CD4-positive, CD25-positive, alpha-beta regulatory T cell (primary cell): ENCODE data around the gene MTOR. TPM values are rescaled to one million over a fixed set of nuclear protein-coding genes. Genes with fewer than 3 reads are reported as not detected.
"Not testable (repeated sequence)": the region's sequence is repeated elsewhere in the genome, so short reads cannot be mapped to it uniquely, and the experiment has no call there.

Experiments used
- ATAC-seq, 2 donors: fragments of 150-1000 bp; cut with Tn5 transposase; one replicate each; pipeline ENCODE4 v1.10.0; 2021; ENCODE audit warnings: low read depth in 2 of 2, moderate number of reproducible peaks in 2 of 2, moderate library complexity in 1 of 2
- DNase-seq, 3 donors: peaks; one replicate each; pipeline versions ENCODE4 v3.0.0 to v3.0.0-alpha.2; 2012 to 2022; ENCODE audit warnings: mixed read lengths in 1 of 3
- H3K27ac ChIP-seq: one replicate; pipeline ENCODE4 v1.7.0; 2013; ENCODE audit warnings: mild to moderate bottlenecking, low read length; ENCODE audit not compliant: insufficient read depth, poor library complexity, severe bottlenecking
- H3K27me3 ChIP-seq: one replicate; pipeline ENCODE4 v1.7.0; 2013; ENCODE audit warnings: low read length; ENCODE audit not compliant: control insufficient read depth, insufficient read depth
- H3K36me3 ChIP-seq: one replicate; pipeline ENCODE4 v1.7.0; 2013; ENCODE audit warnings: mild to moderate bottlenecking, low read length, moderate library complexity; ENCODE audit not compliant: control insufficient read depth, insufficient read depth
- H3K4me1 ChIP-seq: 2 replicates; pipeline ENCODE4 v1.7.0; 2013; ENCODE audit warnings: mild to moderate bottlenecking, low read length; ENCODE audit not compliant: insufficient read depth, control insufficient read depth, poor library complexity, severe bottlenecking
- H3K4me3 ChIP-seq: one replicate; pipeline ENCODE4 v1.7.0; 2013; ENCODE audit warnings: low read depth, mild to moderate bottlenecking, low read length, moderate library complexity
- H3K9me3 ChIP-seq, 2 experiments: 1 replicate in 1 of 2; 2 replicates in 1 of 2; pipeline ENCODE4 v1.7.0; 2013; ENCODE audit warnings: low read length in 2 of 2, mild to moderate bottlenecking in 1 of 2, moderate library complexity in 1 of 2; ENCODE audit not compliant: control insufficient read depth in 2 of 2
- H3K27ac Mint-ChIP-seq, 3 donors: one replicate each; pipeline ENCODE4 v1.8.0; 2020 to 2022; ENCODE audit warnings: mild to moderate bottlenecking in 3 of 3, mixed read lengths in 3 of 3, moderate library complexity in 2 of 3
- H3K27me3 Mint-ChIP-seq: one replicate; pipeline ENCODE4 v1.8.0; 2022; ENCODE audit warnings: mild to moderate bottlenecking, mixed read lengths
- H3K36me3 Mint-ChIP-seq: one replicate; pipeline ENCODE4 v1.8.0; 2020; ENCODE audit warnings: mixed read lengths
- H3K4me1 Mint-ChIP-seq, 4 donors: one replicate each; pipeline ENCODE4 v1.8.0; 2020 to 2022; ENCODE audit warnings: mixed read lengths in 4 of 4, mild to moderate bottlenecking in 1 of 4
- H3K4me3 Mint-ChIP-seq, 4 donors: one replicate each; pipeline ENCODE4 v1.8.0; 2020 to 2022; ENCODE audit warnings: mild to moderate bottlenecking in 4 of 4, mixed read lengths in 4 of 4, moderate library complexity in 3 of 4
- H3K9me3 Mint-ChIP-seq, 7 donors: one replicate each; pipeline ENCODE4 v1.8.0; 2020 to 2022; ENCODE audit warnings: mixed read lengths in 7 of 7, mild to moderate bottlenecking in 3 of 7, moderate library complexity in 2 of 7
- polyA plus RNA-seq, 4 donors: library from polyadenylated mRNA; unstranded; fragments of 300-500 nt; fragmentation: Illumina TruSeq; gene quantifications; one replicate each; pipeline ENCODE4 v1.2.3, GENCODE V29; 2021
- total RNA-seq: library from RNA; stranded (reverse); gene quantifications from one replicate; pipeline ENCODE4 v1.2.3, GENCODE V29; 2022

The MTOR gene
- total and polyA plus RNA-seq, 5 donors from 2014 or later, result 3.9 to 48.2 (median 4.7) TPM

GRCh38 chr1:11073398-11073797, 189.0 kb downstream of the MTOR start:
- not testable (repeated sequence) for H3K4me3 ChIP-seq, ATAC-seq, H3K4me3 Mint-ChIP-seq, H3K4me1 Mint-ChIP-seq, H3K27me3 Mint-ChIP-seq, H3K27ac Mint-ChIP-seq, H3K27me3 ChIP-seq, DNase-seq, H3K27ac ChIP-seq, H3K9me3 Mint-ChIP-seq, H3K9me3 ChIP-seq, H3K4me1 ChIP-seq
- H3K36me3 ChIP-seq, result peaks cover 88% of the 10 kb centered on the region
- peaks cover 45% of the 10 kb centered on the region for H3K36me3 Mint-ChIP-seq

DNA sequence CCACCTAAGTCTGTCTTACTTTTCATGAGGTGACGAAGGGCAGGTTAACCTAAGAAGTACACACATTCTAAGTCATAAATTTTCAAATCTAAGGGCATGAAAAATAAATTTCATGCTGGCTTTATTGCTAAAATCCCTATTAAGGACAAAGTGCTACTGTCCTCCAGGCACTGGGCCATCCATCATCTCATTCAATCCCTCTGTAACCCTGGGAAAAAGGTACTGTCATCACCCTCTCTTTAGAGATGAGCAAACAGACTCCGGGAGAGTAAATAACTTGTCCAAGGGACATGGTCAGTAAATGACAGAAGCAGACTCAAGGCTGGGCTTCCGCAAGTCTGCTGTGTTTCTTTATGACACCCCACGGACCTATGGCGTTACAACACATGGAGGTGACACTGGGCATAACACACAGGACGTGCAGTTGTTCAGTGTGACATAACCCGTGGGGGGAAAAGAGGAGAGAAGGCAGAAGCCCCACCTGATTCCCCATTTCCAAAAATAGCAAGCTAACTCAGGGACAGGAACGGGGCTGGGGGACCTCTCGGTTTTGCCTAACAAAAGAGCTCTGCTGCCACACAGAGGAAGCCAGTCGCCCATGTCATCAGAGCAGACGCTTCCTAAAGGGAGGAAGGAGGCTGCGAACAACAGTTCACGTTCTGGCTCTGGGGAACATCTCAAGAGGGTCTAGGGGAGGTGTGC, 190.0 kb downstream of the MTOR start:
- H3K27me3 ChIP-seq, result no peaks in the 10 kb centered on the region
- H3K4me1 Mint-ChIP-seq, result peaks cover 0 to 2% (median 0%) of the 10 kb centered on the region in 4 donors
- peaks cover 91% of the 10 kb centered on the region for H3K36me3 ChIP-seq
- no peak overlapping the region for H3K27ac ChIP-seq
- H3K4me3 Mint-ChIP-seq, result no peak overlapping the region
- no peaks in the 10 kb centered on the region for H3K9me3 ChIP-seq
- ATAC-seq, result no peak
- peak overlapping the region in 1 of 3 donors; percentile 60 for H3K27ac Mint-ChIP-seq
- peaks cover 41% of the 10 kb centered on the region for H3K36me3 Mint-ChIP-seq
- H3K4me1 ChIP-seq, result no peaks in the 10 kb centered on the region
- DNase-seq, result no peak
- no peaks in the 10 kb centered on the region for H3K27me3 Mint-ChIP-seq
- H3K4me3 ChIP-seq, result no peak overlapping the region
- no peaks in the 10 kb centered on the region for H3K9me3 Mint-ChIP-seq

GRCh38 chr1:11071463-11072215, 190.7 kb downstream of the MTOR start:
- Histone ChIP-seq H3K27me3 (no peaks in the 10 kb centered on the region), H3K36me3 (peaks cover 88% of the 10 kb centered on the region), H3K4me3 (no peak overlapping the region), H3K27ac (no peak overlapping the region), H3K9me3 (no peaks in the 10 kb centered on the region), H3K4me1 (no peaks in the 10 kb centered on the region)
- peaks cover 41% of the 10 kb centered on the region for H3K36me3 Mint-ChIP-seq
- peak overlapping the region in 2 of 3 donors; percentile 86 to 91 for H3K27ac Mint-ChIP-seq
- H3K9me3 Mint-ChIP-seq, result no peaks in the 10 kb centered on the region
- peak overlapping the region in 1 of 4 donors; percentile 54 for H3K4me3 Mint-ChIP-seq
- no peaks in the 10 kb centered on the region for H3K27me3 Mint-ChIP-seq
- no peak for DNase-seq
- ATAC-seq, result no peak
- H3K4me1 Mint-ChIP-seq, result peaks cover 0 to 2% (median 0%) of the 10 kb centered on the region in 4 donors

- DNase-seq, result no peak
- H3K27ac ChIP-seq, result no peak overlapping the region
- H3K27me3 Mint-ChIP-seq, result no peaks in the 10 kb centered on the region
- no peaks in the 10 kb centered on the region for H3K4me1 ChIP-seq
- no peak overlapping the region for H3K4me3 ChIP-seq
- H3K4me3 Mint-ChIP-seq, result no peak overlapping the region
- H3K27me3 ChIP-seq, result no peaks in the 10 kb centered on the region
- peaks cover 0 to 2% (median 0%) of the 10 kb centered on the region in 4 donors for H3K4me1 Mint-ChIP-seq
- no peak overlapping the region for H3K27ac Mint-ChIP-seq
- H3K9me3 Mint-ChIP-seq, result no peaks in the 10 kb centered on the region
- peaks cover 87% of the 10 kb centered on the region for H3K36me3 ChIP-seq
- ATAC-seq, result no peak
- peaks cover 42% of the 10 kb centered on the region for H3K36me3 Mint-ChIP-seq
- H3K9me3 ChIP-seq, result no peaks in the 10 kb centered on the region
Measured at GRCh38 chr1:11070876-11071275, 191.5 kb downstream of the MTOR start.

DNA sequence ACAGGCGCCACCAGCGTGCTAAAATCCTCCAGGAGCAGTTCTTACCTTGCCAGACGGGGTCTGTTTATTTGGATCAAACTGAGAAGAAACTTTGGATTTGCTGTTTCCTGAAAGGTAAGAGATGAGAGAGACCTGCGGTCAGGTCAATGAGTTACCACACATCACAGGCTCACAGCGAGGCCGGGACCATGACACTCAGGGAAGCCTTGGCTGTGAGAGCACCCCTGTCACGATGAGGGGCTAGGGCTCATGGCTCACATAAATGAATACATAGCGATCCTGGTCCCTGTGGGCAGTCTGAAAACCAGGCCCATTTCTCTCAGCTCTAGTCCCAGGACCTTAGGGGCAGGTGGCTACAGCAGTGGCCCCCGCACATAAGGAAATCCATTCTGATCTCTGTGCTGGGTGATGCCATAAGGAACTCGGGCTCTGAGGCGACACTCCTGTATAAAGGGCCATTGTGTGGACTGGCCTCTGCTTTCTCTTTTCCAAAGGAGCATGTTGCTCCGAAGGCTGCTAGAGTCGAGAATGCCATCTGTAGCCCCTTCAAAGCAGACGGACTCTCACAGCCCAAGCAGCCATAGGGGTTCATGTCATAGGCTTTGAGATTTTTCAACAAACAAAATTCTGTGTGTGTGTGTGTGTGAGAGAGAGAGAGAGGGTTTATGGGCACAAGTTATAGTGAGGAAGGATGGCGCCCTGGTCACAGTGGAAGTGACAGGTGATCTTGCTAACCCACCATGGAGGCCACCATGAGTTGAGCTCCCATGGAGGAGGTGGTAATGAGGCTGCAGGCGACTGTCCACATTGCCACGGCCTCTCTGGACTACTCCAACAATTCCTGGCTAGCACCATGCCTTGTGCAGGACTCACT, 193.5 kb downstream of the MTOR start:
- Histone ChIP-seq H3K4me1 (no peaks in the 10 kb centered on the region), H3K4me3 (no peak overlapping the region), H3K9me3 (no peaks in the 10 kb centered on the region), H3K36me3 (peaks cover 82% of the 10 kb centered on the region), H3K27ac (no peak overlapping the region), H3K27me3 (no peaks in the 10 kb centered on the region)
- H3K27me3 Mint-ChIP-seq, result no peaks in the 10 kb centered on the region
- ATAC-seq, result no peak
- DNase-seq, result no peak
- no peaks in the 10 kb centered on the region for H3K9me3 Mint-ChIP-seq
- H3K4me1 Mint-ChIP-seq, result peaks cover 0 to 2% (median under 1%) of the 10 kb centered on the region in 4 donors
- peaks cover 46% of the 10 kb centered on the region for H3K36me3 Mint-ChIP-seq
- no peak overlapping the region for H3K4me3 Mint-ChIP-seq
- H3K27ac Mint-ChIP-seq, result peak overlapping the region in 1 of 3 donors; percentile 53

DNA sequence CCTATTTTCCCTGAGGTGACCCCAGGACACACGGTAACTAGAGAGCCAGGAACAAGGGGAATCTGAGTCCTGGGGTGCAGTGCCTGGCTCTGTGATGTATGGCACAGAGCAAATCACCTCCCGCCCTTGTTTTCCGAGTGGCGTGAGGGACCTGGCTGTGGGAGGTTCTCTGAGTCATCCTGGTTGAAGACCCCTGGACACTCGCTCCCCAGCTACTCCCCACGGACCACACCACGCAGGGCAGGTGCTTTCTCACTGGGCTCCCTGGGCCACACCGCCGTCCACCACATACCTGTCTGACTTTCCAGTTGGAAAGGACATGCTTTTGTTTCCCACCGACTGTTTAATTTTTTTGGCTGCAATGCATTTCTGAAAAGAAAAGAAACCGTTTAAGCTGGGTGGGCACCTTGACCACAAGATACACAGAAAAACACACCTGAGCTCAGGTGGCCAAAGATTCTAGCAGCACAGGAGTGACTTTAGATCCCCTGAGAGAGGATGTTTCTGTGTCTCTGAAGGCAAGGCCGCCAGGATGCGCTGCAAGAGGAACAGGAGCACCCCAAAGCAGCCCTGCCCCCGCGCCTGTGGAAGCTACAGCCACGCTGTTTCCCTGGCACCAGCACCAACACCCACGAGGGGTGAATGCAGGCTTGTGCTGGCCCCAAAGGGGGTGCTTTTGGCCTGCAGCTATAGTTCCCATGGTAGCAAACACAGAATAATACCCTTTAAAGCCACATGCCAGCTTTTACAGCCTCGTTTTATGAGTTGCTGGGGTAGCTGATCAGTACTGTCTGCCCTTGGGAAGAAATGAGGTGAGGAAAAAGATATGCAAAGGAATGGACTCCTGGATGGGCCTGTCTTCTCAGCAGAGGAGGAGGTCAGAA, 194.4 kb downstream of the MTOR start:
- no peak overlapping the region for H3K27ac Mint-ChIP-seq
- no peak for DNase-seq
- no peaks in the 10 kb centered on the region for H3K9me3 Mint-ChIP-seq

DNA sequence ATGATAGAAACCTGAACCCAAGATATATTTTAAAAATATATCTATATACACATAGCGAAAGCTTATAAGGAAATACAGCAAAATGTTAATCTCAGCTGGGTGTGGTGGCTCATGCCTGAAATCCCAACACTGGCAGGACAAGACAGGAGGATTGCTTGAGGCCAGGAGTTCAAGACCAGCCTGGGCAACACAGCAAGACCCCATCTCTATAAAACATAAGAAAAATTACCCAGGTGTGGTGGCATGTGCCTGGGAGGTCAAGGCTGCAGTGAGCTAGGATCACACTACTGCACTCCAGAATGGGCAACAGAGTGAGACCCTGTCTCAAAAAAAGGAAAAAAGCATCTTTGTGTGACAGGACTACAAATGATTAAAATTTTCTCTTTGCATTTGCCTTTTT, 196.6 kb downstream of the MTOR start:
- peaks cover 57% of the 10 kb centered on the region for H3K36me3 ChIP-seq
- Mint-ChIP-seq H3K27me3 (no peaks in the 10 kb centered on the region), H3K36me3 (peaks cover 29% of the 10 kb centered on the region), H3K4me1 (peaks cover 3 to 26% (median 13%) of the 10 kb centered on the region in 4 donors), H3K27ac (no peak overlapping the region), H3K9me3 (no peaks in the 10 kb centered on the region), H3K4me3 (no peak overlapping the region)
- DNase-seq (no peak), ATAC-seq (no peak)
- H3K27me3 ChIP-seq, result no peaks in the 10 kb centered on the region
- peaks cover 4% of the 10 kb centered on the region for H3K4me1 ChIP-seq
- H3K27ac ChIP-seq, result no peak overlapping the region
- H3K9me3 ChIP-seq, result no peaks in the 10 kb centered on the region
- no peak overlapping the region for H3K4me3 ChIP-seq

More for the DNA sequence above, 194.4 kb downstream of the MTOR start:
- H3K27ac ChIP-seq, result no peak overlapping the region
- peaks cover 0 to 7% (median 4%) of the 10 kb centered on the region in 4 donors for H3K4me1 Mint-ChIP-seq
- peaks cover 77% of the 10 kb centered on the region for H3K36me3 ChIP-seq
- H3K4me1 ChIP-seq, result no peaks in the 10 kb centered on the region
- H3K27me3 Mint-ChIP-seq, result no peaks in the 10 kb centered on the region
- H3K27me3 ChIP-seq, result no peaks in the 10 kb centered on the region
- ATAC-seq, result no peak
- no peaks in the 10 kb centered on the region for H3K9me3 ChIP-seq
- peaks cover 46% of the 10 kb centered on the region for H3K36me3 Mint-ChIP-seq
- no peak overlapping the region for H3K4me3 ChIP-seq
- no peak overlapping the region for H3K4me3 Mint-ChIP-seq
